Astrocyte (in vitro differentiated cells and primary cell): ENCODE data around the gene DLL1. TPM values are rescaled to one million over a fixed set of nuclear protein-coding genes. Genes with fewer than 3 reads are reported as not detected.

Experiments
- DNase-seq: peaks from one replicate; pipeline ENCODE4 v3.0.0-alpha.2; 2010; ENCODE audit warnings: low read depth
- FAIRE-seq: peaks from 2 replicates; lab custom pipeline; 2011; peaks lifted over from hg19 to GRCh38; lab: Jason Lieb, UNC
- H2AFZ ChIP-seq: 2 replicates; pipeline ENCODE4 v1.6.0; 2012; ENCODE audit warnings: low read depth, low read length, inconsistent platforms
- H3K27ac ChIP-seq: 2 replicates; pipeline ENCODE4 v1.5.1; 2011; ENCODE audit warnings: low read depth, low read length, inconsistent platforms
- H3K27me3 ChIP-seq: 2 replicates; pipeline ENCODE4 v1.6.0; 2011; ENCODE audit warnings: low read length, inconsistent platforms; ENCODE audit not compliant: insufficient read depth
- H3K36me3 ChIP-seq: 2 replicates; pipeline ENCODE4 v1.5.1; 2011; ENCODE audit warnings: low read length, inconsistent platforms; ENCODE audit not compliant: insufficient read depth
- H3K4me1 ChIP-seq: 2 replicates; pipeline ENCODE4 v1.5.1; 2011; ENCODE audit warnings: low read length, inconsistent platforms; ENCODE audit not compliant: insufficient read depth
- H3K4me2 ChIP-seq: 2 replicates; pipeline ENCODE4 v1.6.0; 2012; ENCODE audit warnings: low read length, inconsistent platforms
- H3K4me3 ChIP-seq: 2 replicates; pipeline ENCODE4 v1.5.1; 2011; ENCODE audit warnings: low read depth, mild to moderate bottlenecking, low read length, inconsistent platforms; ENCODE audit not compliant: insufficient read depth
- H3K79me2 ChIP-seq: 2 replicates; pipeline ENCODE4 v1.6.0; 2012; ENCODE audit warnings: mild to moderate bottlenecking, low read length, inconsistent platforms; ENCODE audit not compliant: insufficient read depth
- H3K9ac ChIP-seq: 2 replicates; pipeline ENCODE4 v1.6.0; 2012; ENCODE audit warnings: mild to moderate bottlenecking, low read length, inconsistent platforms
- H3K9me3 ChIP-seq: 2 replicates; pipeline ENCODE4 v1.5.1; 2012; ENCODE audit warnings: low read depth, mild to moderate bottlenecking, low read length, inconsistent platforms; ENCODE audit not compliant: insufficient read depth
- H4K20me1 ChIP-seq: 2 replicates; pipeline ENCODE4 v1.6.0; 2012; ENCODE audit warnings: low read length, inconsistent platforms; ENCODE audit not compliant: insufficient read depth
- H3K27ac Mint-ChIP-seq: one replicate; pipeline ENCODE4 v1.8.0; 2021; ENCODE audit warnings: mild to moderate bottlenecking, mixed read lengths; ENCODE audit not compliant: unreplicated experiment
- H3K27me3 Mint-ChIP-seq: one replicate; pipeline ENCODE4 v1.8.0; 2021; ENCODE audit warnings: low read depth, mixed read lengths; ENCODE audit not compliant: unreplicated experiment
- H3K36me3 Mint-ChIP-seq: one replicate; pipeline ENCODE4 v1.8.0; 2021; ENCODE audit warnings: low read depth, mixed read lengths; ENCODE audit not compliant: unreplicated experiment
- H3K4me1 Mint-ChIP-seq: one replicate; pipeline ENCODE4 v1.8.0; 2021; ENCODE audit warnings: low read depth, mixed read lengths; ENCODE audit not compliant: unreplicated experiment
- H3K4me3 Mint-ChIP-seq: one replicate; pipeline ENCODE4 v1.8.0; 2021; ENCODE audit warnings: mild to moderate bottlenecking, moderate library complexity, mixed read lengths; ENCODE audit not compliant: unreplicated experiment
- H3K9me3 Mint-ChIP-seq: one replicate; pipeline ENCODE4 v1.8.0; 2021; ENCODE audit warnings: mild to moderate bottlenecking, mixed read lengths; ENCODE audit not compliant: unreplicated experiment
- EZH2 ChIP-seq: IDR thresholded peaks from 2 replicates; pipeline ENCODE4 v1.6.1; 2012; ENCODE audit warnings: mild to moderate bottlenecking, low read length, inconsistent platforms; ENCODE audit not compliant: insufficient read depth
- total RNA-seq: library from RNA; stranded (reverse); gene quantifications from 2 replicates; pipeline ENCODE4 v1.2.1, GENCODE V29; 2021
- TF ChIP-seq, protein P1 (sequence below): IDR thresholded peaks from 2 replicates; pipeline ENCODE4 v1.5.1; 2011; ENCODE audit warnings: low read depth, mild to moderate bottlenecking, inconsistent platforms, low read length, moderate library complexity; ENCODE audit not compliant: insufficient read depth

Gene DLL1
- total RNA-seq, 1 donor from 2014 or later, result 1.6 TPM

DNA sequence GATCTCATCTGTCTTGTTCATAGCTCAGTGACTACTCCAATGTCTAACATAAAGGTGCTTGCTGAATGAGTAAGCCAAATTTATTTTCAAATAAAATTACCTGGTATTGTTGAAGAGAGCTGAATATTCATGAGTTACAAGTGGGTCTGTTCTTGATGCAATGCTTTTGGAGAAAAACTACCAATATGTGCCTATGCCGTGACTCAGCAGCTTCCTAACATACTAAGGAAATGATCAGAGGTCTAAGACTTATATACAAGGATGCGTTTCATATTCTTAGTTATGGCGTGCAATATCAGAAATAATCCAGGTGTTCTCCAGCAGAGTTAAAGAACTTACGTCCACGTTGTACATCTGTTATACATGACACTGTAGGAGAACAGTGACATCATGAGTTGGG, 20.8 kb upstream of the DLL1 start:
- no peak overlapping the region for H2AFZ ChIP-seq
- no peak for FAIRE-seq
- H3K4me3 ChIP-seq, result no peak overlapping the region
- no peaks in the 10 kb centered on the region for H3K36me3 ChIP-seq
- H3K27ac ChIP-seq, result no peak overlapping the region
- H4K20me1 ChIP-seq, result peaks cover 85% of the 10 kb centered on the region
- H3K9me3 ChIP-seq, result no peaks in the 10 kb centered on the region
- no peak overlapping the region for H3K9ac ChIP-seq
- no peaks in the 10 kb centered on the region for H3K27me3 Mint-ChIP-seq
- H3K4me2 ChIP-seq, result no peak overlapping the region
- H3K9me3 Mint-ChIP-seq, result peaks cover 2% of the 10 kb centered on the region
- H3K4me3 Mint-ChIP-seq, result no peak overlapping the region
- H3K79me2 ChIP-seq, result peaks cover 100% of the 10 kb centered on the region
- TF ChIP-seq, protein P1, sequence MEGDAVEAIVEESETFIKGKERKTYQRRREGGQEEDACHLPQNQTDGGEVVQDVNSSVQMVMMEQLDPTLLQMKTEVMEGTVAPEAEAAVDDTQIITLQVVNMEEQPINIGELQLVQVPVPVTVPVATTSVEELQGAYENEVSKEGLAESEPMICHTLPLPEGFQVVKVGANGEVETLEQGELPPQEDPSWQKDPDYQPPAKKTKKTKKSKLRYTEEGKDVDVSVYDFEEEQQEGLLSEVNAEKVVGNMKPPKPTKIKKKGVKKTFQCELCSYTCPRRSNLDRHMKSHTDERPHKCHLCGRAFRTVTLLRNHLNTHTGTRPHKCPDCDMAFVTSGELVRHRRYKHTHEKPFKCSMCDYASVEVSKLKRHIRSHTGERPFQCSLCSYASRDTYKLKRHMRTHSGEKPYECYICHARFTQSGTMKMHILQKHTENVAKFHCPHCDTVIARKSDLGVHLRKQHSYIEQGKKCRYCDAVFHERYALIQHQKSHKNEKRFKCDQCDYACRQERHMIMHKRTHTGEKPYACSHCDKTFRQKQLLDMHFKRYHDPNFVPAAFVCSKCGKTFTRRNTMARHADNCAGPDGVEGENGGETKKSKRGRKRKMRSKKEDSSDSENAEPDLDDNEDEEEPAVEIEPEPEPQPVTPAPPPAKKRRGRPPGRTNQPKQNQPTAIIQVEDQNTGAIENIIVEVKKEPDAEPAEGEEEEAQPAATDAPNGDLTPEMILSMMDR, result no peak
- TF ChIP-seq EZH2, result no peak
- peaks cover 4% of the 10 kb centered on the region for H3K36me3 Mint-ChIP-seq
- H3K4me1 ChIP-seq, result peaks cover 12% of the 10 kb centered on the region
- H3K27me3 ChIP-seq, result no peaks in the 10 kb centered on the region
- DNase-seq, result no peak
- H3K4me1 Mint-ChIP-seq, result peaks cover 42% of the 10 kb centered on the region
- H3K27ac Mint-ChIP-seq, result no peak overlapping the region

DNA sequence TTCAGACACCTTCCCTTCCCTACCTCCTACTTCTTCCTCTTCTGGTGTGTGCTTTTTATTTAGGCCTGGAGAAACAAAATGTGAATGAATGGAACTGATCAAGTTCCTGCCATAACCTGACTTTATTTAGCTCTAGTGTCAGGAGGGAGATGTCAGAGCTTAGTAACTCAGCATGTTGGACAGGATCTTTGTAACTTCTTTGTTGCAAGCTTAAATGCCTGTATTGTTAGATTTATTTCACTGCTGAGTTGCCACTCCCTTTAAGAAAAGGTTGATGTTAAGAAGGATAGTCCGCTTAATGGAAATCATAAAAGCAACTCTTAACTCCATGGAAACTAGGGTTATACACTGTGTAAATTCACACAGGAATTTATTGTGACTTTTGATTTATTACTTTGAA, 17.9 kb upstream of the DLL1 start:
- no peak for DNase-seq
- peak overlapping the region; percentile 94 for H3K4me3 Mint-ChIP-seq
- TF ChIP-seq, protein P1, result no peak
- no peak for TF ChIP-seq EZH2
- no peak overlapping the region for H2AFZ ChIP-seq
- peaks cover 56% of the 10 kb centered on the region for H4K20me1 ChIP-seq
- H3K27me3 Mint-ChIP-seq, result no peaks in the 10 kb centered on the region
- H3K4me3 ChIP-seq, result no peak overlapping the region
- H3K4me1 Mint-ChIP-seq, result peaks cover 36% of the 10 kb centered on the region
- H3K27ac ChIP-seq, result no peak overlapping the region
- H3K36me3 Mint-ChIP-seq, result no peaks in the 10 kb centered on the region
- H3K4me1 ChIP-seq, result peaks cover 17% of the 10 kb centered on the region
- peaks cover 76% of the 10 kb centered on the region for H3K79me2 ChIP-seq
- H3K9ac ChIP-seq, result peak overlapping the region; percentile 7
- no peaks in the 10 kb centered on the region for H3K36me3 ChIP-seq
- no peak overlapping the region for H3K27ac Mint-ChIP-seq
- H3K4me2 ChIP-seq, result peak overlapping the region; percentile 98
- no peak for FAIRE-seq
- no peaks in the 10 kb centered on the region for H3K9me3 Mint-ChIP-seq
- no peaks in the 10 kb centered on the region for H3K27me3 ChIP-seq
- H3K9me3 ChIP-seq, result no peaks in the 10 kb centered on the region

DNA sequence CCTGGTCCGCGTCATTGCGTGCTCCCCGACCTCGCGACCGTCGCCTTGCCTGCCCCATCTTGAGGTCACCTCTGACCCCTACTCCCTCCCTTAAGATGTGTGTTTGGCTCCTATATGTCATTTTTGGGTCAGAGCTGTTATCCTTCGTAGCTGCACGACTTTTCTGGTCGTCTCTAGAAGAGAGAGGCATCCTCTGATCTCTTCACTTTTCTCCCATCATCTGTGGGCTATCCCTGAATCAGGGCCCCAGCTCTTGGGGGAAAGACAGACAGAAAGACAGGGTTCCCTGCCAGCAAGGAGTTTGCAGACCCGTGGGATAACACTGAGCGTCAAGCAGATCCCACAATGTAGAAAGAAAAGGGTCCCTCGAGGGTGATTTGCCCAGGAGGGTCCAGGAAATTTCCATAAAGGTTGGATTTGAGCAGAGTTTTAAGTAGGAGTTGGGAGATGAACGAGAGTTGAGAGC, 16.2 kb upstream of the DLL1 start:
- Mint-ChIP-seq H3K36me3 (no peaks in the 10 kb centered on the region), H3K9me3 (peaks cover 3% of the 10 kb centered on the region), H3K27ac (peak overlapping the region; percentile 83), H3K27me3 (no peaks in the 10 kb centered on the region), H3K4me3 (peak overlapping the region; percentile 94), H3K4me1 (peaks cover 25% of the 10 kb centered on the region)
- Histone ChIP-seq H4K20me1 (peaks cover 41% of the 10 kb centered on the region), H3K9me3 (no peaks in the 10 kb centered on the region), H3K9ac (peak overlapping the region; percentile 95), H3K4me1 (peaks cover 17% of the 10 kb centered on the region), H3K79me2 (peaks cover 60% of the 10 kb centered on the region), H3K4me2 (peak overlapping the region; percentile 98), H3K4me3 (peak overlapping the region; percentile 90), H3K27me3 (no peaks in the 10 kb centered on the region), H2AFZ (peak overlapping the region; percentile 94), H3K36me3 (no peaks in the 10 kb centered on the region), H3K27ac (peak overlapping the region; percentile 89)
- FAIRE-seq, result no peak
- TF ChIP-seq, protein P1, result no peak
- TF ChIP-seq EZH2, result no peak
- no peak for DNase-seq
